ENCODE results near the gene KCNK5. TPM values are rescaled to one million over a fixed set of nuclear protein-coding genes. Genes with fewer than 3 reads are reported as not detected.

The KCNK5 gene
- polyA plus RNA-seq, 1 donor from 2014 or later = not detected

- no peaks in the 10 kb centered on the region for H3F3A ChIP-seq (ENCODE audit: insufficient read depth, low read length, poor library complexity, severe bottlenecking)
- H3K27me3 ChIP-seq (ENCODE audit: insufficient read depth, low read depth, low read length) = no peaks in the 10 kb centered on the region
- no peak overlapping the region for H3K4me3 ChIP-seq (ENCODE audit: low read length)
- TF ChIP-seq TAF1 (IDR thresholded peaks at IDR 0.05; ENCODE audit: low read depth) (no peak), SMC3 (conservative IDR thresholded peaks at IDR 0.05; ENCODE audit: poor library complexity) (no peak), EZH2 (IDR thresholded peaks at IDR 0.05; ENCODE audit: borderline replicate concordance, insufficient read depth, low read length, poor library complexity, severe bottlenecking) (no peak), MXI1 (conservative IDR thresholded peaks at IDR 0.05; ENCODE audit: poor library complexity, severe bottlenecking) (no peak), REST (IDR thresholded peaks at IDR 0.05; ENCODE audit: borderline replicate concordance) (no peak), EP300 (conservative IDR thresholded peaks at IDR 0.05; ENCODE audit: poor library complexity, severe bottlenecking) (no peak), POLR2AphosphoS5 (IDR thresholded peaks at IDR 0.05) (no peak), RAD21 (conservative IDR thresholded peaks at IDR 0.05) (no peak)
- TF ChIP-seq, protein P1, sequence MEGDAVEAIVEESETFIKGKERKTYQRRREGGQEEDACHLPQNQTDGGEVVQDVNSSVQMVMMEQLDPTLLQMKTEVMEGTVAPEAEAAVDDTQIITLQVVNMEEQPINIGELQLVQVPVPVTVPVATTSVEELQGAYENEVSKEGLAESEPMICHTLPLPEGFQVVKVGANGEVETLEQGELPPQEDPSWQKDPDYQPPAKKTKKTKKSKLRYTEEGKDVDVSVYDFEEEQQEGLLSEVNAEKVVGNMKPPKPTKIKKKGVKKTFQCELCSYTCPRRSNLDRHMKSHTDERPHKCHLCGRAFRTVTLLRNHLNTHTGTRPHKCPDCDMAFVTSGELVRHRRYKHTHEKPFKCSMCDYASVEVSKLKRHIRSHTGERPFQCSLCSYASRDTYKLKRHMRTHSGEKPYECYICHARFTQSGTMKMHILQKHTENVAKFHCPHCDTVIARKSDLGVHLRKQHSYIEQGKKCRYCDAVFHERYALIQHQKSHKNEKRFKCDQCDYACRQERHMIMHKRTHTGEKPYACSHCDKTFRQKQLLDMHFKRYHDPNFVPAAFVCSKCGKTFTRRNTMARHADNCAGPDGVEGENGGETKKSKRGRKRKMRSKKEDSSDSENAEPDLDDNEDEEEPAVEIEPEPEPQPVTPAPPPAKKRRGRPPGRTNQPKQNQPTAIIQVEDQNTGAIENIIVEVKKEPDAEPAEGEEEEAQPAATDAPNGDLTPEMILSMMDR (IDR thresholded peaks at IDR 0.05; ENCODE audit: poor library complexity, severe bottlenecking) = no peak
- H3K79me2 ChIP-seq (replicated peaks; ENCODE audit: insufficient read depth, low read length) = no peaks in the 10 kb centered on the region
- H3K4me2 ChIP-seq (ENCODE audit: low read length) = no peak overlapping the region
- no peaks in the 10 kb centered on the region for H3K9me2 ChIP-seq (ENCODE audit: insufficient read depth, low read length)
- H3K36me3 ChIP-seq (ENCODE audit: insufficient read depth, low read length) = no peaks in the 10 kb centered on the region
- no peaks in the 10 kb centered on the region for H3K9me3 ChIP-seq (ENCODE audit: low read length)
- no peaks in the 10 kb centered on the region for H4K20me1 ChIP-seq (ENCODE audit: insufficient read depth)
- no peak overlapping the region for H2AFZ ChIP-seq (ENCODE audit: low read depth, low read length)
- no peak overlapping the region for H3K9ac ChIP-seq (ENCODE audit: low read length)
- no peak overlapping the region for H3K27ac ChIP-seq (ENCODE audit: low read length)
Measured at GRCh38 chr6:39273406-39273821, 44.1 kb upstream of the KCNK5 start.

GRCh38 chr6:39269961-39270360 is 40.7 kb upstream of the KCNK5 start:
- H3K27me3 ChIP-seq (ENCODE audit: insufficient read depth, low read depth, low read length) = no peaks in the 10 kb centered on the region
- no peaks in the 10 kb centered on the region for H3K79me2 ChIP-seq (replicated peaks; ENCODE audit: insufficient read depth, low read length)
- no peak for TF ChIP-seq EZH2 (IDR thresholded peaks at IDR 0.05; ENCODE audit: borderline replicate concordance, insufficient read depth, low read length, poor library complexity, severe bottlenecking)
- TF ChIP-seq RAD21 (conservative IDR thresholded peaks at IDR 0.05) = no peak
- TF ChIP-seq, protein P1 (IDR thresholded peaks at IDR 0.05; ENCODE audit: poor library complexity, severe bottlenecking) = no peak
- TF ChIP-seq POLR2AphosphoS5 (IDR thresholded peaks at IDR 0.05) = no peak
- TF ChIP-seq TAF1 (IDR thresholded peaks at IDR 0.05; ENCODE audit: low read depth) = no peak
- no peak for TF ChIP-seq REST (IDR thresholded peaks at IDR 0.05; ENCODE audit: borderline replicate concordance)
- TF ChIP-seq MXI1 (conservative IDR thresholded peaks at IDR 0.05; ENCODE audit: poor library complexity, severe bottlenecking) = no peak
- TF ChIP-seq EP300 (conservative IDR thresholded peaks at IDR 0.05; ENCODE audit: poor library complexity, severe bottlenecking) = no peak
- TF ChIP-seq SMC3 (conservative IDR thresholded peaks at IDR 0.05; ENCODE audit: poor library complexity) = no peak
- no peaks in the 10 kb centered on the region for H3K9me3 ChIP-seq (ENCODE audit: low read length)
- H4K20me1 ChIP-seq (ENCODE audit: insufficient read depth) = no peaks in the 10 kb centered on the region
- H3K27ac ChIP-seq (ENCODE audit: low read length) = no peak overlapping the region
- no peaks in the 10 kb centered on the region for H3K9me2 ChIP-seq (ENCODE audit: insufficient read depth, low read length)
- H3K4me2 ChIP-seq (ENCODE audit: low read length) = no peak overlapping the region
- no peak overlapping the region for H3K4me3 ChIP-seq (ENCODE audit: low read length)
- H3K36me3 ChIP-seq (ENCODE audit: insufficient read depth, low read length) = no peaks in the 10 kb centered on the region
- H2AFZ ChIP-seq (ENCODE audit: low read depth, low read length) = no peak overlapping the region
- no peaks in the 10 kb centered on the region for H3F3A ChIP-seq (ENCODE audit: insufficient read depth, low read length, poor library complexity, severe bottlenecking)
- no peak overlapping the region for H3K9ac ChIP-seq (ENCODE audit: low read length)

All from neural cell (in vitro differentiated cells).